GM23338 (cell line): ENCODE measurements around the gene BRICD5. TPM values are rescaled to one million over a fixed set of nuclear protein-coding genes. Genes with fewer than 3 reads are reported as not detected.
"Not testable (repeated sequence)": the region's sequence is repeated elsewhere in the genome, so short reads cannot be mapped to it uniquely, and the experiment has no call there.

Experiments used
- ATAC-seq: fragments of 200-7000 bp; cut with Tn5 transposase; 3 replicates; pipeline ENCODE4 v1.9.1; 2020
- DNase-seq: peaks from one replicate; pipeline ENCODE4 v3.0.0-alpha.2; 2015; ENCODE audit warnings: low spot score
- H2AFZ ChIP-seq: fragments of 200-600 bp; sonication (generic); 2 replicates; pipeline ENCODE4 v1.8.0; 2016; ENCODE audit warnings: antibody characterized with exemption, mild to moderate bottlenecking, moderate library complexity
- H3F3A ChIP-seq: fragments of 200-600 bp; sonication (generic); replicated peaks from 2 replicates; pipeline ENCODE4 v1.8.0; 2017; ENCODE audit warnings: antibody characterized with exemption, mixed run types, low read depth
- H3K27ac ChIP-seq: fragments of 200-600 bp; sonication (generic); 2 replicates; pipeline ENCODE4 v1.6.1; 2016; ENCODE audit warnings: low read depth
- H3K27me3 ChIP-seq: fragments of 200-600 bp; sonication (generic); 2 replicates; pipeline ENCODE4 v1.8.0; 2016; ENCODE audit warnings: mild to moderate bottlenecking, mixed run types, moderate library complexity; ENCODE audit not compliant: insufficient read depth
- H3K36me3 ChIP-seq: fragments of 200-600 bp; sonication (generic); 2 replicates; pipeline ENCODE4 v1.8.0; 2016; ENCODE audit warnings: mild to moderate bottlenecking; ENCODE audit not compliant: insufficient read depth
- H3K4me1 ChIP-seq: fragments of 200-600 bp; sonication (generic); 2 replicates; pipeline ENCODE4 v1.8.0; 2016; ENCODE audit warnings: mild to moderate bottlenecking, moderate library complexity; ENCODE audit not compliant: insufficient read depth
- H3K4me2 ChIP-seq: fragments of 200-600 bp; sonication (generic); 2 replicates; pipeline ENCODE4 v1.7.1; 2017; ENCODE audit warnings: mixed run types
- H3K4me3 ChIP-seq: fragments of 200-600 bp; sonication (generic); 2 replicates; pipeline ENCODE4 v1.6.1; 2016; ENCODE audit warnings: mixed run types
- H3K79me2 ChIP-seq: fragments of 200-600 bp; sonication (generic); replicated peaks from 2 replicates; pipeline ENCODE4 v1.8.0; 2017; ENCODE audit warnings: mild to moderate bottlenecking; ENCODE audit not compliant: insufficient read depth
- H3K9me2 ChIP-seq: fragments of 200-600 bp; sonication (generic); 2 replicates; pipeline ENCODE4 v1.8.0; 2017; ENCODE audit not compliant: insufficient read depth
- H4K20me1 ChIP-seq: fragments of 200-600 bp; sonication (generic); replicated peaks from 2 replicates; pipeline ENCODE4 v1.8.0; 2017; ENCODE audit warnings: mild to moderate bottlenecking; ENCODE audit not compliant: insufficient read depth
- H3K27ac Mint-ChIP-seq: 2 replicates; pipeline ENCODE4 v1.8.0; 2020; ENCODE audit warnings: inconsistent platforms, mild to moderate bottlenecking, moderate library complexity, mixed read lengths
- H3K27me3 Mint-ChIP-seq: 3 replicates; pipeline ENCODE4 v1.8.0; 2022; ENCODE audit warnings: low read depth, mild to moderate bottlenecking, moderate library complexity, mixed read lengths, inconsistent platforms; ENCODE audit not compliant: insufficient read depth, poor library complexity
- H3K36me3 Mint-ChIP-seq: 3 replicates; pipeline ENCODE4 v1.8.0; 2021; ENCODE audit warnings: low read depth, mild to moderate bottlenecking, inconsistent platforms, moderate library complexity, mixed read lengths
- H3K4me1 Mint-ChIP-seq: 3 replicates; pipeline ENCODE4 v1.8.0; 2020; ENCODE audit warnings: mild to moderate bottlenecking, inconsistent platforms, mixed read lengths
- H3K4me3 Mint-ChIP-seq: 3 replicates; pipeline ENCODE4 v1.8.0; 2021; ENCODE audit warnings: moderate library complexity, mild to moderate bottlenecking, inconsistent platforms, mixed read lengths
- H3K9me3 Mint-ChIP-seq: 3 replicates; pipeline ENCODE4 v1.8.0; 2020; ENCODE audit warnings: moderate library complexity, mild to moderate bottlenecking, inconsistent platforms, mixed read lengths
- CREB1 ChIP-seq: fragments of 250-450 bp; sonication (Bioruptor Pico); IDR thresholded peaks from 2 replicates; pipeline ENCODE4 v1.5.0; 2020; ENCODE audit warnings: low read depth, mild to moderate bottlenecking, moderate library complexity
- EZH2phosphoT487 ChIP-seq: fragments of 200-600 bp; sonication (generic); IDR thresholded peaks from one replicate; pipeline ENCODE4 v1.8.1; 2018; ENCODE audit warnings: antibody characterized with exemption; ENCODE audit not compliant: unreplicated experiment
- JUNB ChIP-seq: IDR thresholded peaks from one replicate; pipeline ENCODE4 v1.6.1; 2016; ENCODE audit warnings: antibody characterized with exemption; ENCODE audit not compliant: unreplicated experiment
- POLR2AphosphoS5 ChIP-seq: IDR thresholded peaks from 2 replicates; pipeline ENCODE4 v1.6.1; 2016; ENCODE audit warnings: antibody characterized with exemption, low read depth
- STAT1 ChIP-seq: IDR thresholded peaks from one replicate; pipeline ENCODE4 v1.6.1; 2016; ENCODE audit warnings: antibody characterized with exemption; ENCODE audit not compliant: unreplicated experiment
- long read RNA-seq: library from polyadenylated mRNA; unstranded; transcript quantifications from one replicate; pipeline ENCODE4 v2.0.0, GENCODE V29; 2020; ENCODE audit not compliant: unreplicated experiment
- polyA plus RNA-seq: library from polyadenylated mRNA; unstranded; fragments of >200 nt; fragmentation: Nextera tagmentation; extraction: Ambion mirVana; gene quantifications from 2 replicates; pipeline ENCODE4 v1.2.1, GENCODE V29; 2016
- total RNA-seq: library from RNA; depleted of rRNA; stranded (reverse); fragments of >200 nt; shearing (Covaris generic); gene quantifications from 2 replicates; pipeline ENCODE4 v1.2.3, GENCODE V29; 2014; rRNA removed
- TF ChIP-seq, protein P1 (sequence below): IDR thresholded peaks from 2 replicates; pipeline ENCODE4 v1.6.1; 2016; ENCODE audit warnings: antibody characterized with exemption
- TF ChIP-seq, protein P2 (sequence below), 2 experiments: fragments of 200-600 bp in 1 of 2; sonication (generic) in 1 of 2; conservative IDR thresholded peaks; 2 replicates each; pipeline versions ENCODE4 v1.5.1 to v1.6.1; 2016 to 2017; ENCODE audit warnings: antibody characterized with exemption in 2 of 2, low read depth in 2 of 2, mild to moderate bottlenecking in 2 of 2, moderate library complexity in 1 of 2

BRICD5 gene
- total RNA-seq (3.8 and 5.3 TPM in 2 replicates), polyA plus RNA-seq (4.8 and 6.3 TPM in 2 replicates)
- long read RNA-seq, partial matches to known transcripts, result 0 of 1 reads
- long read RNA-seq, other reads (novel, unspliced or antisense), result 0 of 1 reads

GRCh38 chr16:2210386-2211365 is at the start of gene BRICD5:
Gene BRICD5 (minus strand): TSS chr16:2210863. CDS start chr16:2210833, 30 bp downstream.
- H3K4me3 Mint-ChIP-seq, result peak within 1 kb of the TSS; percentile 52; the same call in 1 of the 3 replicates
- H3K9me2 ChIP-seq, result no peaks in the 10 kb centered on the region
- 0 out of 2 replicates have a peak, but pooled peaks cover 5% of the 10 kb centered on the region for H3K36me3 ChIP-seq

DNA sequence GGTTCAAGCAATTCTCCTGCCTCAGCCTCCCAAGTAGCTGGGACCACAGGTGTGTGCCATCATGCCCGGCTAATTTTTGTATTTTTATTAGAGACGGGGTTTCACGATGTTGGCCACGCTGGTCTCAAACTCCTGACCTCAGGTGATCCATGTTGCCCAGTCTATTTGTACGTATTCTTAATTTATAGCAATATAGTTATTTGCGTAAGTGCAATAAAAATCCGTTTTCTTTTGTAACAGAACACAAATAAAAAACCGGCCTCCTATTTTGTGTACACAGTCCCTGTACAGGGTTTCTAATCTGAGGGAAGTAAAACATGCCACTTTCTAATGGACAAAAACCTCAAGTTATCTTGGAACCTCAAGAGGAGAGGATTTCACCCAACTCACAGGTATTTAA is 49.6 kb upstream of the BRICD5 start:
- Histone ChIP-seq H3K79me2 (peaks cover 85% of the 10 kb centered on the region), H3K4me2 (no peak overlapping the region), H3K4me3 (no peak overlapping the region), H3K36me3 (peaks cover 84% of the 10 kb centered on the region), H2AFZ (no peak overlapping the region), H3F3A (peaks cover 60% of the 10 kb centered on the region), H3K4me1 (peaks cover under 1% of the 10 kb centered on the region; the same call in 1 of the 2 replicates), H3K27ac (no peak overlapping the region), H4K20me1 (peaks cover 70% of the 10 kb centered on the region), H3K9me2 (no peaks in the 10 kb centered on the region), H3K27me3 (no peaks in the 10 kb centered on the region)
- no peak overlapping the region for H3K27ac Mint-ChIP-seq
- H3K27me3 Mint-ChIP-seq, result peaks cover 3% of the 10 kb centered on the region
- no peak overlapping the region for H3K4me3 Mint-ChIP-seq
- TF ChIP-seq STAT1, result no peak
- TF ChIP-seq, protein P1, sequence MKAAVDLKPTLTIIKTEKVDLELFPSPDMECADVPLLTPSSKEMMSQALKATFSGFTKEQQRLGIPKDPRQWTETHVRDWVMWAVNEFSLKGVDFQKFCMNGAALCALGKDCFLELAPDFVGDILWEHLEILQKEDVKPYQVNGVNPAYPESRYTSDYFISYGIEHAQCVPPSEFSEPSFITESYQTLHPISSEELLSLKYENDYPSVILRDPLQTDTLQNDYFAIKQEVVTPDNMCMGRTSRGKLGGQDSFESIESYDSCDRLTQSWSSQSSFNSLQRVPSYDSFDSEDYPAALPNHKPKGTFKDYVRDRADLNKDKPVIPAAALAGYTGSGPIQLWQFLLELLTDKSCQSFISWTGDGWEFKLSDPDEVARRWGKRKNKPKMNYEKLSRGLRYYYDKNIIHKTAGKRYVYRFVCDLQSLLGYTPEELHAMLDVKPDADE, result no peak
- TF ChIP-seq, protein P2, sequence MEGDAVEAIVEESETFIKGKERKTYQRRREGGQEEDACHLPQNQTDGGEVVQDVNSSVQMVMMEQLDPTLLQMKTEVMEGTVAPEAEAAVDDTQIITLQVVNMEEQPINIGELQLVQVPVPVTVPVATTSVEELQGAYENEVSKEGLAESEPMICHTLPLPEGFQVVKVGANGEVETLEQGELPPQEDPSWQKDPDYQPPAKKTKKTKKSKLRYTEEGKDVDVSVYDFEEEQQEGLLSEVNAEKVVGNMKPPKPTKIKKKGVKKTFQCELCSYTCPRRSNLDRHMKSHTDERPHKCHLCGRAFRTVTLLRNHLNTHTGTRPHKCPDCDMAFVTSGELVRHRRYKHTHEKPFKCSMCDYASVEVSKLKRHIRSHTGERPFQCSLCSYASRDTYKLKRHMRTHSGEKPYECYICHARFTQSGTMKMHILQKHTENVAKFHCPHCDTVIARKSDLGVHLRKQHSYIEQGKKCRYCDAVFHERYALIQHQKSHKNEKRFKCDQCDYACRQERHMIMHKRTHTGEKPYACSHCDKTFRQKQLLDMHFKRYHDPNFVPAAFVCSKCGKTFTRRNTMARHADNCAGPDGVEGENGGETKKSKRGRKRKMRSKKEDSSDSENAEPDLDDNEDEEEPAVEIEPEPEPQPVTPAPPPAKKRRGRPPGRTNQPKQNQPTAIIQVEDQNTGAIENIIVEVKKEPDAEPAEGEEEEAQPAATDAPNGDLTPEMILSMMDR (conservative IDR thresholded peaks at IDR 0.05; ENCODE audit: low read depth in 2 of 2), result no peak
- no peak for TF ChIP-seq CREB1 (CRISPR knock-in tag)
- TF ChIP-seq JUNB, result no peak
- no peak for TF ChIP-seq EZH2phosphoT487
- H3K36me3 Mint-ChIP-seq, result peaks cover 100% of the 10 kb centered on the region
- peaks cover 8% of the 10 kb centered on the region; the same call in 2 of the 3 replicates for H3K4me1 Mint-ChIP-seq
- DNase-seq, result no peak
- H3K9me3 Mint-ChIP-seq, result no peaks in the 10 kb centered on the region
- no peak for ATAC-seq

More at GRCh38 chr16:2210386-2211365, at the start of gene BRICD5:
- Histone ChIP-seq H3K4me2 (no peak within 1 kb of the TSS), H4K20me1 (peaks cover 18% of the 10 kb centered on the region), H3K4me1 (peaks cover 10% of the 10 kb centered on the region; the same call in 1 of the 2 replicates), H3K27me3 (no peaks in the 10 kb centered on the region), H3K27ac (no peak within 1 kb of the TSS), H3K79me2 (peaks cover 16% of the 10 kb centered on the region), H3F3A (peaks cover 32% of the 10 kb centered on the region; the same call in 1 of the 2 replicates), H2AFZ (no peak within 1 kb of the TSS), H3K4me3 (no peak within 1 kb of the TSS)
- peaks cover 24% of the 10 kb centered on the region for H3K27me3 Mint-ChIP-seq
- H3K4me1 Mint-ChIP-seq, result peaks cover 26% of the 10 kb centered on the region
- no peaks in the 10 kb centered on the region; the same call in 2 of the 3 replicates for H3K9me3 Mint-ChIP-seq
- peak; percentile 58 for DNase-seq
- peaks cover 35% of the 10 kb centered on the region for H3K36me3 Mint-ChIP-seq
- ATAC-seq, result no peak
- peak within 1 kb of the TSS; percentile 77 for H3K27ac Mint-ChIP-seq
- TF ChIP-seq JUNB, result no peak
- TF ChIP-seq POLR2AphosphoS5, result peak; percentile 43

- not testable (repeated sequence) for H2AFZ ChIP-seq, H3K9me2 ChIP-seq, H3K4me1 ChIP-seq, H3K27me3 Mint-ChIP-seq, H3K4me2 ChIP-seq, ATAC-seq, H3K4me3 Mint-ChIP-seq, DNase-seq, H3K27me3 ChIP-seq, H3K27ac Mint-ChIP-seq, H3K4me3 ChIP-seq, H3K9me3 Mint-ChIP-seq, H3K4me1 Mint-ChIP-seq
- H4K20me1 ChIP-seq, result peaks cover 67% of the 10 kb centered on the region
- H3K36me3 Mint-ChIP-seq, result peaks cover 100% of the 10 kb centered on the region
- H3K36me3 ChIP-seq, result peaks cover 91% of the 10 kb centered on the region
- 0 out of 2 replicates have a peak overlapping the region, but pooled peaks have one; percentile 74 for H3K27ac ChIP-seq
- H3F3A ChIP-seq, result peaks cover 69% of the 10 kb centered on the region
- H3K79me2 ChIP-seq, result peaks cover 68% of the 10 kb centered on the region
These were observed 47.9 kb upstream of the BRICD5 start for GRCh38 chr16:2258530-2258929.
